Activated CD4-positive, CD25-positive, alpha-beta regulatory T cell treated with anti-CD3 and anti-CD28 coated beads, Interleukin-2, amount 50 U/mL, for 72 hours (primary cell): Measurements from ENCODE around the gene POU2F3.

ENCODE experiments used
- DNase-seq: peaks from one replicate; pipeline ENCODE4 v3.0.0; 2021

Gene POU2F3

GRCh38 chr11:120326845-120327281 is 86.9 kb downstream of the POU2F3 start:
- no peak for DNase-seq

GRCh38 chr11:120327311-120327710 is 87.4 kb downstream of the POU2F3 start:
- no peak for DNase-seq

- DNase-seq: no peak
Observed at GRCh38 chr11:120329556-120329955, 89.6 kb downstream of the POU2F3 start.

GRCh38 chr11:120330045-120330444 is 90.1 kb downstream of the POU2F3 start:
- DNase-seq: no peak

GRCh38 chr11:120331301-120331996 is 91.5 kb downstream of the POU2F3 start:
- DNase-seq: no peak

GRCh38 chr11:120332822-120333716 is 93.1 kb downstream of the POU2F3 start:
- no peak for DNase-seq

GRCh38 chr11:120333801-120334200 is 93.9 kb downstream of the POU2F3 start:
- DNase-seq: no peak

- DNase-seq: no peak
Observed at GRCh38 chr11:120334332-120334731, 94.4 kb downstream of the POU2F3 start.

GRCh38 chr11:120334894-120335462 is 95.0 kb downstream of the POU2F3 start:
- peak; percentile 39 for DNase-seq

- DNase-seq: no peak
Observed at GRCh38 chr11:120335556-120335907, 95.6 kb downstream of the POU2F3 start.

- DNase-seq: peak; percentile 83
Observed at GRCh38 chr11:120335908-120336640, 96.1 kb downstream of the POU2F3 start, which contains the start of gene ARHGEF12. Gene ARHGEF12, plus strand, starts transcription at chr11:120336413. Its CDS starts 831 bp downstream, at chr11:120337244.

GRCh38 chr11:120336641-120337354 is 96.9 kb downstream of the POU2F3 start:
- peak; percentile 53 for DNase-seq

GRCh38 chr11:120337355-120338106 is 97.6 kb downstream of the POU2F3 start:
- DNase-seq: no peak

- DNase-seq: no peak
Observed at GRCh38 chr11:120338107-120338933, 98.4 kb downstream of the POU2F3 start.

- no peak for DNase-seq
Observed at GRCh38 chr11:120339394-120339890, 99.5 kb downstream of the POU2F3 start.

- DNase-seq: no peak
Observed at GRCh38 chr11:120340529-120340928, 100.6 kb downstream of the POU2F3 start.

- no peak for DNase-seq
Observed at GRCh38 chr11:120342226-120342625, 102.3 kb downstream of the POU2F3 start.

GRCh38 chr11:120342678-120343077 is 102.7 kb downstream of the POU2F3 start:
- no peak for DNase-seq

- DNase-seq: no peak
Observed at GRCh38 chr11:120343429-120343828, 103.5 kb downstream of the POU2F3 start.

- no peak for DNase-seq
Observed at GRCh38 chr11:120344302-120345004, 104.5 kb downstream of the POU2F3 start.
